Vagina (tissue), 2 donors: ENCODE data around the gene CXCL12. TPM values are rescaled to one million over a fixed set of nuclear protein-coding genes. Genes with fewer than 3 reads are reported as not detected.

Experiments used
- DNase-seq, 2 donors: peaks; one replicate each; pipeline ENCODE4 v3.0.0-alpha.2; 2017; ENCODE audit errors: extremely low spot score in 2 of 2
- H3K27ac ChIP-seq: fragments of 200-600 bp; sonication (generic); one replicate; pipeline ENCODE4 v1.5.1; 2019
- H3K27me3 ChIP-seq: fragments of 200-600 bp; sonication (generic); one replicate; pipeline ENCODE4 v1.5.1; 2019
- H3K36me3 ChIP-seq, 2 donors: fragments of 200-600 bp; sonication (generic); one replicate each; pipeline ENCODE4 v1.5.1; 2017 to 2019
- H3K4me1 ChIP-seq: fragments of 200-600 bp; sonication (generic); one replicate; pipeline ENCODE4 v1.5.1; 2019
- H3K4me3 ChIP-seq, 2 donors: fragments of 200-600 bp; sonication (generic); 1 replicate in 1 of 2; 2 replicates in 1 of 2; pipeline ENCODE4 v1.5.1; 2016 to 2019
- H3K9me3 ChIP-seq: fragments of 200-600 bp; sonication (generic); one replicate; pipeline ENCODE4 v1.5.1; 2019
- CTCF ChIP-seq, 3 experiments: fragments of 450-650 bp in 2 of 3; fragments of 200-600 bp in 1 of 3; sonication (generic) in 1 of 3; IDR thresholded peaks; one replicate each; pipeline ENCODE4 v1.5.1; 2017 to 2019; ENCODE audit warnings: antibody characterized with exemption in 3 of 3, mild to moderate bottlenecking in 2 of 3, moderate library complexity in 2 of 3
- POLR2A ChIP-seq, 2 donors: fragments of 450-650 bp; IDR thresholded peaks; one replicate each; pipeline ENCODE4 v1.6.1; 2017; ENCODE audit warnings: antibody characterized with exemption in 2 of 2, mild to moderate bottlenecking in 2 of 2, moderate library complexity in 2 of 2
- POLR2AphosphoS5 ChIP-seq, 2 donors: sonication (generic); formaldehyde crosslinking; IDR thresholded peaks; one replicate each; pipeline ENCODE4 v1.9.0; 2017; ENCODE audit warnings: antibody characterized with exemption in 2 of 2, mild to moderate bottlenecking in 2 of 2, low read depth in 1 of 2; ENCODE audit not compliant: insufficient read depth in 1 of 2
- intact Hi-C: fragments of 100-400 bp; cut with DNase I; formaldehyde crosslinking; loops from one replicate; pipeline ENCODE4 v1.15.1; 2023
- total RNA-seq: library from RNA; depleted of rRNA; stranded (reverse); fragments of >200 nt; gene quantifications from one replicate; pipeline ENCODE4 v1.2.3, GENCODE V29; 2016

The CXCL12 gene
- total RNA-seq, 1 donor from 2014 or later, result 112 TPM

- Histone ChIP-seq H3K27me3 (no peaks in the 10 kb centered on the region), H3K4me1 (peaks cover 25% of the 10 kb centered on the region), H3K9me3 (no peaks in the 10 kb centered on the region), H3K36me3 (peaks cover 0 to 33% of the 10 kb centered on the region in 2 donors), H3K4me3 (no peak overlapping the region), H3K27ac (no peak overlapping the region)
- intact Hi-C loops, result loop anchor here (5.0 to 10.0 kb wide), 2 partner anchors 68 to 485 kb away; no protein-coding TSS in a partner anchor
- TF ChIP-seq POLR2AphosphoS5 (IDR thresholded peaks at IDR 0.05; ENCODE audit: insufficient read depth in 1 of 2, low read depth in 1 of 2) (no peak), POLR2A (IDR thresholded peaks at IDR 0.05) (no peak), CTCF (IDR thresholded peaks at IDR 0.05) (no peak)
- no peak for DNase-seq
Observed at GRCh38 chr10:44379907-44380306, 5.0 kb downstream of the CXCL12 start.

GRCh38 chr10:44378626-44379025, 6.3 kb downstream of the CXCL12 start:
- Histone ChIP-seq H3K27me3 (no peaks in the 10 kb centered on the region), H3K36me3 (peaks cover 0 to 34% of the 10 kb centered on the region in 2 donors), H3K4me3 (no peak overlapping the region), H3K27ac (no peak overlapping the region), H3K4me1 (peaks cover 31% of the 10 kb centered on the region), H3K9me3 (no peaks in the 10 kb centered on the region)
- DNase-seq, result no peak
- intact Hi-C loops, result no loop called here
- TF ChIP-seq POLR2A (IDR thresholded peaks at IDR 0.05), result no peak
- TF ChIP-seq CTCF (IDR thresholded peaks at IDR 0.05), result no peak
- no peak for TF ChIP-seq POLR2AphosphoS5 (IDR thresholded peaks at IDR 0.05; ENCODE audit: insufficient read depth in 1 of 2, low read depth in 1 of 2)

- intact Hi-C loops, result no loop called here
- H3K9me3 ChIP-seq, result no peaks in the 10 kb centered on the region
- DNase-seq, result no peak
- peaks cover 35% of the 10 kb centered on the region for H3K4me1 ChIP-seq
- peaks cover 0 to 40% of the 10 kb centered on the region in 2 donors for H3K36me3 ChIP-seq
- peak overlapping the region; percentile 51 for H3K27ac ChIP-seq
- TF ChIP-seq CTCF (IDR thresholded peaks at IDR 0.05), result no peak
- no peak overlapping the region for H3K4me3 ChIP-seq
- H3K27me3 ChIP-seq, result no peaks in the 10 kb centered on the region
Observed at GRCh38 chr10:44377651-44378310, 7.1 kb downstream of the CXCL12 start.

GRCh38 chr10:44376472-44377099, 8.3 kb downstream of the CXCL12 start:
- Histone ChIP-seq H3K4me1 (peaks cover 32% of the 10 kb centered on the region), H3K27ac (peak overlapping the region; percentile 60), H3K9me3 (no peaks in the 10 kb centered on the region), H3K4me3 (no peak overlapping the region), H3K27me3 (no peaks in the 10 kb centered on the region), H3K36me3 (peaks cover 0 to 47% of the 10 kb centered on the region in 2 donors)
- TF ChIP-seq CTCF (IDR thresholded peaks at IDR 0.05), result no peak
- TF ChIP-seq POLR2AphosphoS5 (IDR thresholded peaks at IDR 0.05; ENCODE audit: insufficient read depth in 1 of 2, low read depth in 1 of 2), result peak in 1 of 2 donors; percentile 39
- TF ChIP-seq POLR2A (IDR thresholded peaks at IDR 0.05), result no peak
- intact Hi-C loops, result no loop called here
- no peak for DNase-seq

- peaks cover 0 to 42% of the 10 kb centered on the region in 2 donors for H3K36me3 ChIP-seq
Observed at GRCh38 chr10:44374155-44374554, 10.7 kb downstream of the CXCL12 start.

More at GRCh38 chr10:44374155-44374554, 10.7 kb downstream of the CXCL12 start:
- Histone ChIP-seq H3K4me3 (no peak overlapping the region), H3K9me3 (no peaks in the 10 kb centered on the region), H3K27ac (peak overlapping the region; percentile 49), H3K4me1 (peaks cover 27% of the 10 kb centered on the region), H3K27me3 (no peaks in the 10 kb centered on the region)
- no peak for TF ChIP-seq CTCF (IDR thresholded peaks at IDR 0.05)
- no peak for TF ChIP-seq POLR2A (IDR thresholded peaks at IDR 0.05)
- no peak for TF ChIP-seq POLR2AphosphoS5 (IDR thresholded peaks at IDR 0.05; ENCODE audit: insufficient read depth in 1 of 2, low read depth in 1 of 2)
- intact Hi-C loops, result no loop called here
- DNase-seq, result no peak
